ENCODE data around the gene ZNF841. TPM values are rescaled to one million over a fixed set of nuclear protein-coding genes. Genes with fewer than 3 reads are reported as not detected.

ZNF841 gene
- total and polyA plus RNA-seq, 2 of the 13 experiments (the other 11 are each of a cell fraction or from before 2014, with no cell fraction given), result 6.2 to 14.2 TPM

GRCh38 chr19:52048555-52049501 lies 46.7 kb downstream of the ZNF841 start, which contains the start of gene ZNF432 (continued):
- TF ChIP-seq HNF1A (IDR thresholded peaks at IDR 0.05; ENCODE audit: low read depth) (no peak), HNF1A (CRISPR knock-in tag; IDR thresholded peaks at IDR 0.05; ENCODE audit: borderline replicate concordance) (no peak), PRDM4 (CRISPR knock-in tag; IDR thresholded peaks at IDR 0.05; ENCODE audit: borderline replicate concordance) (no peak), ZFP90 (CRISPR knock-in tag; IDR thresholded peaks at IDR 0.05; ENCODE audit: borderline replicate concordance) (no peak), ZNF784 (CRISPR knock-in tag; IDR thresholded peaks at IDR 0.05; ENCODE audit: borderline replicate concordance) (no peak), RXRB (CRISPR knock-in tag; IDR thresholded peaks at IDR 0.05; ENCODE audit: borderline replicate concordance) (no peak), ZBED4 (CRISPR knock-in tag; IDR thresholded peaks at IDR 0.05; ENCODE audit: borderline replicate concordance) (no peak), CSRNP2 (CRISPR knock-in tag; conservative IDR thresholded peaks at IDR 0.05; ENCODE audit: low read depth) (no peak), ELF4 (CRISPR knock-in tag; IDR thresholded peaks at IDR 0.05; ENCODE audit: borderline replicate concordance) (peak; percentile 62), FOXO4 (CRISPR knock-in tag; conservative IDR thresholded peaks at IDR 0.05) (no peak)

Data from HepG2 (cell line).